Measurements from ENCODE around the gene PPIL1. TPM values are rescaled to one million over a fixed set of nuclear protein-coding genes. Genes with fewer than 3 reads are reported as not detected.

The PPIL1 gene
- total and polyA plus RNA-seq, 2 experiments from 2014 or later, result 20.4 to 27.1 TPM

- Histone ChIP-seq H3K9me2 (ENCODE audit: insufficient read depth) (no peaks in the 10 kb centered on the region), H3F3A (ENCODE audit: insufficient read depth) (peaks cover 6% of the 10 kb centered on the region; the same call in 1 of the 2 replicates), H3K4me1 (ENCODE audit: insufficient read depth) (no peaks in the 10 kb centered on the region), H3K9me3 (ENCODE audit: low read depth) (no peaks in the 10 kb centered on the region), H3K4me3 (peak overlapping the region; percentile 62), H3K79me2 (ENCODE audit: insufficient read depth) (no peaks in the 10 kb centered on the region), H2AFZ (peak overlapping the region; percentile 56), H3K4me2 (ENCODE audit: unreplicated experiment) (peak overlapping the region; percentile 71), H3K36me3 (ENCODE audit: low read depth) (no peaks in the 10 kb centered on the region), H3K27me3 (replicated peaks; ENCODE audit: insufficient read depth) (no peaks in the 10 kb centered on the region), H3K27ac (no peak overlapping the region), H4K20me1 (ENCODE audit: insufficient read depth) (no peaks in the 10 kb centered on the region), H3K9ac (peak overlapping the region; percentile 53)
- in situ Hi-C loops (cut with MboI), result no loop called here
- TF ChIP-seq EZH2phosphoT487 (IDR thresholded peaks at IDR 0.05; ENCODE audit: insufficient read depth, low read depth), result no peak
- TF ChIP-seq EZH2 (IDR thresholded peaks at IDR 0.05; ENCODE audit: insufficient read depth, poor library complexity, severe bottlenecking), result no peak
- 8% methylated on average over 36 to 38 of the region's 44 CpGs for WGBS, 2 experiments (ENCODE audit: low coverage in 1 of 2, low lambda C conversion rate in 2 of 2, missing lambda C conversion rate in 2 of 2)
- peak; percentile 74 for DNase-seq
These were observed 33.9 kb downstream of the PPIL1 start for GRCh38 chr6:36840432-36841403.

GRCh38 chr6:36839749-36840431, 34.7 kb downstream of the PPIL1 start:
- H3K27ac ChIP-seq, result no peak overlapping the region
- in situ Hi-C loops (cut with MboI), result no loop called here
- 0 to 1% methylated on average over 7 to 54 of the region's 70 CpGs for WGBS, 2 experiments (ENCODE audit: low coverage in 1 of 2, low lambda C conversion rate in 2 of 2, missing lambda C conversion rate in 2 of 2)
- peak overlapping the region; percentile 53 for H3K9ac ChIP-seq
- H3K4me1 ChIP-seq (ENCODE audit: insufficient read depth), result no peaks in the 10 kb centered on the region
- H3K27me3 ChIP-seq (replicated peaks; ENCODE audit: insufficient read depth), result no peaks in the 10 kb centered on the region
- H4K20me1 ChIP-seq (ENCODE audit: insufficient read depth), result no peaks in the 10 kb centered on the region
- H3K9me3 ChIP-seq (ENCODE audit: low read depth), result no peaks in the 10 kb centered on the region
- peak; percentile 67 for DNase-seq
- no peak for TF ChIP-seq EZH2phosphoT487 (IDR thresholded peaks at IDR 0.05; ENCODE audit: insufficient read depth, low read depth)
- TF ChIP-seq EZH2 (IDR thresholded peaks at IDR 0.05; ENCODE audit: insufficient read depth, poor library complexity, severe bottlenecking), result no peak
- H3K79me2 ChIP-seq (ENCODE audit: insufficient read depth), result no peaks in the 10 kb centered on the region
- peak overlapping the region; percentile 56 for H2AFZ ChIP-seq
- peak overlapping the region; percentile 62 for H3K4me3 ChIP-seq
- no peaks in the 10 kb centered on the region for H3K9me2 ChIP-seq (ENCODE audit: insufficient read depth)
- H3F3A ChIP-seq (ENCODE audit: insufficient read depth), result peaks cover 6% of the 10 kb centered on the region; the same call in 1 of the 2 replicates
- peak overlapping the region; percentile 71 for H3K4me2 ChIP-seq (ENCODE audit: unreplicated experiment)
- H3K36me3 ChIP-seq (ENCODE audit: low read depth), result no peaks in the 10 kb centered on the region

- no peaks in the 10 kb centered on the region for H3K79me2 ChIP-seq (ENCODE audit: insufficient read depth)
These were observed 35.5 kb downstream of the PPIL1 start, which contains the start of gene CPNE5 for GRCh38 chr6:36838896-36839748. CPNE5 (minus strand) TSS chr6:36839444; CDS start chr6:36839377, 67 bp downstream.

More at GRCh38 chr6:36838896-36839748, 35.5 kb downstream of the PPIL1 start, which contains the start of gene CPNE5:
- H3K4me3 ChIP-seq, result peak within 1 kb of the TSS; percentile 62
- peak within 1 kb of the TSS; percentile 71 for H3K4me2 ChIP-seq (ENCODE audit: unreplicated experiment)
- no peaks in the 10 kb centered on the region for H3K27me3 ChIP-seq (replicated peaks; ENCODE audit: insufficient read depth)
- H3K9me2 ChIP-seq (ENCODE audit: insufficient read depth), result no peaks in the 10 kb centered on the region
- TF ChIP-seq EZH2phosphoT487 (IDR thresholded peaks at IDR 0.05; ENCODE audit: insufficient read depth, low read depth) (no peak), EZH2 (IDR thresholded peaks at IDR 0.05; ENCODE audit: insufficient read depth, poor library complexity, severe bottlenecking) (no peak)
- H3K4me1 ChIP-seq (ENCODE audit: insufficient read depth), result no peaks in the 10 kb centered on the region
- H2AFZ ChIP-seq, result peak within 1 kb of the TSS; percentile 56
- peaks cover 6% of the 10 kb centered on the region; the same call in 1 of the 2 replicates for H3F3A ChIP-seq (ENCODE audit: insufficient read depth)
- 28 to 49% methylated on average over 27 to 57 of the region's 57 CpGs for WGBS, 2 experiments (ENCODE audit: low coverage in 1 of 2, low lambda C conversion rate in 2 of 2, missing lambda C conversion rate in 2 of 2)
- no peak within 1 kb of the TSS for H3K27ac ChIP-seq
- H4K20me1 ChIP-seq (ENCODE audit: insufficient read depth), result no peaks in the 10 kb centered on the region
- peak; percentile 40 for DNase-seq
- H3K36me3 ChIP-seq (ENCODE audit: low read depth), result no peaks in the 10 kb centered on the region
- in situ Hi-C loops (cut with MboI), result no loop called here
- peak within 1 kb of the TSS; percentile 53 for H3K9ac ChIP-seq
- no peaks in the 10 kb centered on the region for H3K9me3 ChIP-seq (ENCODE audit: low read depth)
